GM12891 (cell line): Measurements from ENCODE around the gene C9orf85.
A peak's percentile ranks its signal among the peaks of the same experiment; 100 is the strongest.

Experiments used
- PAX5 ChIP-seq: IDR thresholded peaks from 2 replicates; pipeline ENCODE4 v1.6.1; 2011; ENCODE audit warnings: low read length, moderate library complexity, mild to moderate bottlenecking; ENCODE audit not compliant: insufficient read depth, severe bottlenecking
- POLR2A ChIP-seq: IDR thresholded peaks from 2 replicates; pipeline ENCODE4 v1.6.1; 2011; ENCODE audit warnings: low read depth, low read length, control low read depth
- POLR2AphosphoS5 ChIP-seq: IDR thresholded peaks from 2 replicates; pipeline ENCODE4 v1.6.1; 2011; ENCODE audit warnings: low read depth, low read length, control low read depth
- SPI1 ChIP-seq: IDR thresholded peaks from 2 replicates; pipeline ENCODE4 v1.6.1; 2011; ENCODE audit warnings: low read depth, low read length, control low read depth
- TAF1 ChIP-seq: IDR thresholded peaks from 2 replicates; pipeline ENCODE4 v1.6.1; 2011; ENCODE audit warnings: low read depth, low read length, control low read depth

- no peak for TF ChIP-seq POLR2A
- TF ChIP-seq TAF1: no peak
- TF ChIP-seq POLR2AphosphoS5: no peak
- no peak for TF ChIP-seq PAX5
- peak; percentile 78 for TF ChIP-seq SPI1
Measured at GRCh38 chr9:71897577-71897976, 13.9 kb upstream of the C9orf85 start.
